Measurements from ENCODE around the gene PLEKHA7.

The PLEKHA7 gene

DNA sequence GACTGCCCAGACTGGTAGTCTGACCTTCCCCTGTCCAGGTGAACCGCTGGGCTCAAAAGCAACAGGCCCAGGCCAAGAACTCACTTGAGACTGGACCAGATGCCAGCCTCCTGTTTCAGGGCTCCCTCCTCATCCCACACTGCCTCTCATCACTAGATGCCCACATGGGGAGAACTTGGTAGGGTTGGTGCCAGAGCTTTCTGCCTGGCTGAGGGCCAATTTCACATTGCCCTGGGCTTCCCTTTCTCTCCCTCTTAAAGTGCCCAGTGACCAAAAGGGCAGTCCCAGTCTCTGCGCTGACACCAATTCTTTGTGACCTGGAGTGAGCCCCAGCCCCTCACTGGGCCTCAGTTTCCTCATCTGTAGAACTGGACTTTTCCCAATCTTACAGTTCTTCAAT is 234.1 kb downstream of the PLEKHA7 start:
- no peaks in the 10 kb centered on the region for H3K36me3 ChIP-seq (ENCODE audit: control insufficient read depth in 2 of 2, insufficient read depth in 2 of 2, low read length in 2 of 2)
- peaks cover 2% of the 10 kb centered on the region for H3K4me1 ChIP-seq (ENCODE audit: control insufficient read depth, insufficient read depth, low read length)
- H3K27ac ChIP-seq (ENCODE audit: low read length): no peak overlapping the region
- H3K9ac ChIP-seq (ENCODE audit: low read length in 2 of 2): no peak overlapping the region
- no peak overlapping the region for H3K4me3 ChIP-seq (ENCODE audit: low read length in 2 of 2)
- no peaks in the 10 kb centered on the region for H3K27me3 ChIP-seq (ENCODE audit: control insufficient read depth in 1 of 2, insufficient read depth in 2 of 2, low read length in 2 of 2)
- no peaks in the 10 kb centered on the region for H3K9me3 ChIP-seq (ENCODE audit: control insufficient read depth in 2 of 2, low read length in 2 of 2)

DNA sequence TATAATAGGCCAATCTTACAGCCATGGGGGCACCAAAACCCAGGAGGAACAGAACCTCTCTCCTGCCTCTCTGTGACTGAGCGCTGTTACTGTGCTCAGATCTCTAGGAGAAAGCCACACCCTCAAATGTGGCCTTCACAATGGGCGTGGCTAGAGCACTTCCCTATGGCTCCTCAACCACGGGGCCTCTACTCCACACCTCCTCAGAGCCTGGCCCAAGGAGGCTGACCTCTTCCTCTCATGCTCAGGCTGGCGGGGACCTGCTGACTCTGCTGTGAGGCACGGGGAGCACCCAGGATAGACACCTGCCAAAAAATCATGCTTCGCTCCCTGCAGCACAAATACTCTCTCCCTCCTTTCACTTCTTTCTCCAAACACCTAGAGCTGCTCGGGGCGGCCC is 234.8 kb downstream of the PLEKHA7 start:
- Histone ChIP-seq H3K9ac (ENCODE audit: low read length in 2 of 2) (no peak overlapping the region), H3K36me3 (ENCODE audit: control insufficient read depth in 2 of 2, insufficient read depth in 2 of 2, low read length in 2 of 2) (no peaks in the 10 kb centered on the region), H3K4me1 (ENCODE audit: control insufficient read depth, insufficient read depth, low read length) (peaks cover 2% of the 10 kb centered on the region), H3K27ac (ENCODE audit: low read length) (no peak overlapping the region), H3K4me3 (ENCODE audit: low read length in 2 of 2) (no peak overlapping the region), H3K9me3 (ENCODE audit: control insufficient read depth in 2 of 2, low read length in 2 of 2) (no peaks in the 10 kb centered on the region), H3K27me3 (ENCODE audit: control insufficient read depth in 1 of 2, insufficient read depth in 2 of 2, low read length in 2 of 2) (no peaks in the 10 kb centered on the region)

DNA sequence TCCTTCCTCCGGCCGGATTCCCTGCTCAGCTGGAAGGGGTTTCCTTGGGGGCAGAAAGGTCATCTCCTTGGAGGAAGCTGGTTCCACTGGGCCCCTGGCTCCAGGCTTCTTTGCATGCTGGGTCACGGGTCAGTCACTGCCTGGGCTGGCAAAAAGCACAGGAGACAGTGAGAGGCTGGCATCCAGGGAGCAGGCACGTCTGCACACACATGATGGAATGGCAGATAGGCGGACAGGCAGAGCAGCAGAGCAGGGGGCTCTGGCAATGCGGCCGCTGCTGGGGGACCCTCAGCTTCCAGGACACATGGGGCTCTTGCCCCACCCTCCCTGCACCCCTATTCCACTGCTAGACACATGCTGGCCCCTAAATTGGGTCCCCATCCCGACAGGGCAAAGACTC is 235.3 kb downstream of the PLEKHA7 start:
- Histone ChIP-seq H3K9me3 (ENCODE audit: control insufficient read depth in 2 of 2, low read length in 2 of 2) (no peaks in the 10 kb centered on the region), H3K27ac (ENCODE audit: low read length) (no peak overlapping the region), H3K4me3 (ENCODE audit: low read length in 2 of 2) (no peak overlapping the region), H3K9ac (ENCODE audit: low read length in 2 of 2) (no peak overlapping the region), H3K4me1 (ENCODE audit: control insufficient read depth, insufficient read depth, low read length) (peaks cover 2% of the 10 kb centered on the region), H3K27me3 (ENCODE audit: control insufficient read depth in 1 of 2, insufficient read depth in 2 of 2, low read length in 2 of 2) (no peaks in the 10 kb centered on the region), H3K36me3 (ENCODE audit: control insufficient read depth in 2 of 2, insufficient read depth in 2 of 2, low read length in 2 of 2) (no peaks in the 10 kb centered on the region)

DNA sequence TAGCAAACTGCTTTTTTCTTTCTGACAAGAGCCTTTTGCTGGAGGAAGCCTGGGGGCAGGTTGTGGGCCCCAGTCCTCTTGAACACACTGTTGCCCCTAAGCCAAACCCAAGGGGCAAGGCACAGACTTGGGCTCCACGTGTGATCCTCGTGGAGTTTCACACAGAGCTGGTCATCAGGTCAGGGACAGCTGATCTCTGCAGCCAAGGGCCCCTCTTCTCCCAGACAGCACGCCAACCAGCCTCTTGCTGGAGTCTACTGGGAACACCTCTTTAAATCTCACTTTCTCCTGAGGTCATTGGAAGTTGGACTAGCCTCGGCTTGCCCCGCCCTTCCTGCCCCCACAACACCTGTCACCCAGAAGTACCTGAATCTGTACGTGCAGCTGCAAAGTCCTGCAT is 235.9 kb downstream of the PLEKHA7 start:
- H3K4me3 ChIP-seq (ENCODE audit: low read length in 2 of 2): no peak overlapping the region
- H3K9me3 ChIP-seq (ENCODE audit: control insufficient read depth in 2 of 2, low read length in 2 of 2): no peaks in the 10 kb centered on the region
- no peaks in the 10 kb centered on the region for H3K36me3 ChIP-seq (ENCODE audit: control insufficient read depth in 2 of 2, insufficient read depth in 2 of 2, low read length in 2 of 2)
- H3K27me3 ChIP-seq (ENCODE audit: control insufficient read depth in 1 of 2, insufficient read depth in 2 of 2, low read length in 2 of 2): no peaks in the 10 kb centered on the region
- peaks cover 2% of the 10 kb centered on the region for H3K4me1 ChIP-seq (ENCODE audit: control insufficient read depth, insufficient read depth, low read length)
- H3K9ac ChIP-seq (ENCODE audit: low read length in 2 of 2): no peak overlapping the region
- H3K27ac ChIP-seq (ENCODE audit: low read length): no peak overlapping the region

DNA sequence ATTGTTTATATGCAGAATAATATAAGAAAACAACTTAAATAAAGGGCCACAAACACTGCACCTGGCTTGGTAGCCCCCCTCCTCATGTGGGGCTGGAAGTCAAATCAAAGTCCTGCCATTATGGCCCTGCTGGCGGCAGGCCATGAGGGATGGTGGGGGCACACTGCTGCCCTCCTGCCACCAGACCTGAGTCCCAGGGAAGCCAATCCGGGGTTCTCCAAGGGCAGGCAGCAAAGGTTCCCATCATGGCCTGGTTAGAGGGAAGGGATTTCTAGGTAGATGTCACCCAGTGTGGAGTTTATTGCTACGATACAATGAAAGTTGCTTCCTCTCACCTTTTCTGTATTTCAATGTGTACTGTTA is 236.6 kb downstream of the PLEKHA7 start:
- Histone ChIP-seq H3K4me3 (ENCODE audit: low read length in 2 of 2) (no peak overlapping the region), H3K9me3 (ENCODE audit: control insufficient read depth in 2 of 2, low read length in 2 of 2) (no peaks in the 10 kb centered on the region), H3K36me3 (ENCODE audit: control insufficient read depth in 2 of 2, insufficient read depth in 2 of 2, low read length in 2 of 2) (no peaks in the 10 kb centered on the region), H3K9ac (ENCODE audit: low read length in 2 of 2) (no peak overlapping the region), H3K4me1 (ENCODE audit: control insufficient read depth, insufficient read depth, low read length) (peaks cover 2% of the 10 kb centered on the region), H3K27ac (ENCODE audit: low read length) (no peak overlapping the region), H3K27me3 (ENCODE audit: control insufficient read depth in 1 of 2, insufficient read depth in 2 of 2, low read length in 2 of 2) (no peaks in the 10 kb centered on the region)

DNA sequence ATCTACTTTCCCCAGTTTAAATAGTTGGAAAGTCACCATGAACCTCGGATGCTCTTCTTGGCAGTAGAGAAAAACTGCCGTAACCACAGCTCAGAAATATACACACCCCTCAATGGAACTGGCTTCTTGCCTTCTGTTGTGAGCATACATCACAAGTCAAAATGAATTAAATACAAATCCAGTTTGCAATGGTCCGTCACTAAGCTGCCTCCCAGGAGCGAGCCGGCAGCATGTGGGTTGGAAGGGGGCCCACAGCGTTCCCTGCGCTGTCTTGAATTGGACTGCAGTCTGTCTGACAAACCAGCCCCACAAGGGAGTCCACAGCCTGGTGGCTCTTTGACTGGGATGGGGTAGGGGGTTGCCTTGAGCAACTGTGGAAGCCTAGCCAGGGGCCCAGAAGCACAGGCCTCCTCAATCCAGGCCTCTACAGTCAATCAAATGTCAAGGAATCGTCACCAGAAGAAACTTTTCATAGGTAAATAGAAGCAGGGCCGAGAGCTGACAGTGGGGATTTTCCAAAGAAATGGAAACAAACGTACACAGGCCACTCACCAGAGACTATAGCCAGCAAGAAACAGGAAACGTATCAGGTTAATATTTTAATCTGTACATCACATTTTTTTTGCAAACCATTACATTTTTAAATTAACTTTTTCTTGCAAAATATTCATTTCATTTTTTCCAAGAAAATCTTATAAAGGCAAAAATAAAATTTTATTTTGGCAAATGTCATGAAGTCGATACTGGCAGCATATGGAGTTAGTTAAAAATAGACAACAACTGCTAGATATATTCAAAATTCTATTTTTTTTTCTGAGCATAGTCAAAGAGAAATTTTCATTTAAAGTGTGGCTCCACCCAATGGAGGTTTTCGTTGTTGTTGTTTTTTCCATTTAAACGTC is 237.3 kb downstream of the PLEKHA7 start:
- H3K27ac ChIP-seq (ENCODE audit: low read length): no peak overlapping the region
- no peaks in the 10 kb centered on the region for H3K9me3 ChIP-seq (ENCODE audit: control insufficient read depth in 2 of 2, low read length in 2 of 2)
- H3K4me3 ChIP-seq (ENCODE audit: low read length in 2 of 2): no peak overlapping the region
- H3K4me1 ChIP-seq (ENCODE audit: control insufficient read depth, insufficient read depth, low read length): peaks cover 2% of the 10 kb centered on the region
- H3K27me3 ChIP-seq (ENCODE audit: control insufficient read depth in 1 of 2, insufficient read depth in 2 of 2, low read length in 2 of 2): no peaks in the 10 kb centered on the region
- H3K36me3 ChIP-seq (ENCODE audit: control insufficient read depth in 2 of 2, insufficient read depth in 2 of 2, low read length in 2 of 2): no peaks in the 10 kb centered on the region
- H3K9ac ChIP-seq (ENCODE audit: low read length in 2 of 2): no peak overlapping the region

DNA sequence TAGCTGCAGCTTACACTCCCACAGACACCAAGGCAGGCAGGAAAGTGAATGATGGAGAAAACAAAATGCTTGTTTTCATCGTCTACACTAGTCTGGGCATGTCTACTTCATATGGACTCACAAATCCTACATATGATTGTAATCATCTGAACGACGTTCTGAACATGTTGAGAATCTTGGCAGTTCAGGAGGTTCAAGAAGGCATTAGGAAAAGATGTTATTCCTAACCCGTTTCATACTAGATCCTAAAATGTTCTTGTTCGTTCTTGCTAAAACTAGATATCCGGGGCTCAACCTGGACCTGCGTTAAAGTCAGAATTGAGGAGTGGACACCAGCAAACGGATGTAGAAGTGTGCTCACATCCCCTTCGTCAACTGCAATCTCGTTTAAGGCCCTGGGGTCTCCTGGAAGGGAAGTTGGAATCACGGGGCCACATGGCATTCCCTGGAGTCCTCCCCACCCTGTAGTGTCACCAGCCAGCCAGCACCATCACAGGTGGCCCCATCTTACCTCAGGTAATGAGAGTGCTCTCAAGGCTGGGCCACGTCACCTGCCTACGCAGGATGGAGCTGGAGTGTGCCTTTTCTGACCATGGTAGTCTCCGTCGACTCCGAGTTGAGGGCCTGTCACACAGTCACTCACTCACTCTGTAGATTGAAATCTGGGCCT is 238.5 kb downstream of the PLEKHA7 start:
- Histone ChIP-seq H3K4me1 (ENCODE audit: control insufficient read depth, insufficient read depth, low read length) (peaks cover 2% of the 10 kb centered on the region), H3K36me3 (ENCODE audit: control insufficient read depth in 2 of 2, insufficient read depth in 2 of 2, low read length in 2 of 2) (no peaks in the 10 kb centered on the region), H3K27ac (ENCODE audit: low read length) (no peak overlapping the region), H3K27me3 (ENCODE audit: control insufficient read depth in 1 of 2, insufficient read depth in 2 of 2, low read length in 2 of 2) (no peaks in the 10 kb centered on the region), H3K9ac (ENCODE audit: low read length in 2 of 2) (no peak overlapping the region), H3K9me3 (ENCODE audit: control insufficient read depth in 2 of 2, low read length in 2 of 2) (no peaks in the 10 kb centered on the region), H3K4me3 (ENCODE audit: low read length in 2 of 2) (no peak overlapping the region)

- Histone ChIP-seq H3K27me3 (ENCODE audit: control insufficient read depth in 1 of 2, insufficient read depth in 2 of 2, low read length in 2 of 2) (no peaks in the 10 kb centered on the region), H3K4me1 (ENCODE audit: control insufficient read depth, insufficient read depth, low read length) (peaks cover 2% of the 10 kb centered on the region), H3K4me3 (ENCODE audit: low read length in 2 of 2) (no peak overlapping the region), H3K9me3 (ENCODE audit: control insufficient read depth in 2 of 2, low read length in 2 of 2) (no peaks in the 10 kb centered on the region), H3K27ac (ENCODE audit: low read length) (no peak overlapping the region), H3K36me3 (ENCODE audit: control insufficient read depth in 2 of 2, insufficient read depth in 2 of 2, low read length in 2 of 2) (no peaks in the 10 kb centered on the region), H3K9ac (ENCODE audit: low read length in 2 of 2) (no peak overlapping the region)
Observed at GRCh38 chr11:16774936-16775613, 239.1 kb downstream of the PLEKHA7 start.

DNA sequence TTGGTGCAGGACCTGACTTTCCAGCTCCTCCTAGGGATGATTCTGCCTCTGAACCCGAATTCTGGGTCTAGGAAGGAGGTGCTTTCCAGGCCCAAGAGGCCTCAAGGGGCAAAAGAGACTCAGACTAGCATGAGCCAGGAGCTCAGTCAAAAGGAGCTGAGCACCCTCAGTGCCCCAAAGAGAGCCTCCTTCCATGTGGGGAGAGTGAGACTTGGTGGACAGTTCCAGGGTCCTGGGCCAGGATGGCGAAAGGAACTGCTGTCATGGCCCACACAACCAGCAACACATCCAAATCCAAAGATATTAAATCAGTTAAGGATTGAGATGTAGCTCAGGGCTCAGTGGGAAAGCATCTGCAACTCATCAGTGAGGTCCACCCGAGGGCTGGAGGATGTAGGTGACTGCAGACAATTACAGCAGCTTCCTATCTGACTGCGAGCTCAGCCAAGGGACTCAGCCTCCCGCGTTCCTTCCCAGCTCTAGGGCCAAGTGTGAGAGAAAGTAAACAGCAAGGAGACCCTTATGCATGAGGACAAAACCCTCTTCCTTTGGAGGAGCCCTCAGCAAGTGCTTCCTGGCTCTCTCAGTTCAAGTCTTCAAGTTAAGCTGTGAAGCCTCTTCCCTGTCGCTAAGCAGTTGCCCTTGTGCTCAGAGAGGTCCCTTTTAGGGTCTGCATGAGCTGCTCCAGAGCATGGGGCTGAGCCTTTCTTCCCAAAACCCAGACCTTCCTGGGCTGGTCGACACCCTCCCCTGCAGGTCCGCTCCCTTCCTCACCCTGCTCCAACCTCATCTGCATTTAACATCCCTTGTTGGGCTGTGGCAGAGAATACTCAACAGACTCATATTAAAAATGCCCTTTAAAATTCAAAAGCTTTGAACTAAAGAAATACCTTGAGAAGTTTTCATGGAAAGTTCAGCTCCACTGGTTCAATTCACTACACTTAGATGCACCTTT is 240.0 kb downstream of the PLEKHA7 start:
- no peak overlapping the region for H3K4me3 ChIP-seq (ENCODE audit: low read length in 2 of 2)
- no peaks in the 10 kb centered on the region for H3K27me3 ChIP-seq (ENCODE audit: control insufficient read depth in 1 of 2, insufficient read depth in 2 of 2, low read length in 2 of 2)
- no peaks in the 10 kb centered on the region for H3K36me3 ChIP-seq (ENCODE audit: control insufficient read depth in 2 of 2, insufficient read depth in 2 of 2, low read length in 2 of 2)
- H3K9me3 ChIP-seq (ENCODE audit: control insufficient read depth in 2 of 2, low read length in 2 of 2): no peaks in the 10 kb centered on the region
- H3K4me1 ChIP-seq (ENCODE audit: control insufficient read depth, insufficient read depth, low read length): peaks cover 2% of the 10 kb centered on the region
- no peak overlapping the region for H3K27ac ChIP-seq (ENCODE audit: low read length)
- no peak overlapping the region for H3K9ac ChIP-seq (ENCODE audit: low read length in 2 of 2)

DNA sequence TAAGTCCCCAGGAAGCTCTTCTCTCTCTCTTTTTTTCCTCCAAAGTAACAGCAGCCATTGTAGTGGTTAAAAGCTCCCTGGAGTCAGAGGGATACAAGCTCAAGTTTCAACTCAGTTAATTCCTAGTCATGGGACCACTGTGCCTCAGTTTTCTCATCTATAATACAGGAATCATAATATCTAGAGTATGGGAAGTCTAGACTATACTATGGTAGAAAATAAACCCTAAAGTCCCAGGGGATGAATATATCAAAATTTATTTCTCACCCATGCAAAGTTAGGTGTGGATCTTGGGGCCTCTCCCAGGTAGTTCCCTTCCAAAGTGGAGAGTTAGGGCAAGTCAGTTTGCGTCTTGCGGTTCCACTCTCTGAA is 242.1 kb downstream of the PLEKHA7 start:
- no peaks in the 10 kb centered on the region for H3K9me3 ChIP-seq (ENCODE audit: control insufficient read depth in 2 of 2, low read length in 2 of 2)
- H3K36me3 ChIP-seq (ENCODE audit: control insufficient read depth in 2 of 2, insufficient read depth in 2 of 2, low read length in 2 of 2): no peaks in the 10 kb centered on the region
- H3K27me3 ChIP-seq (ENCODE audit: control insufficient read depth in 1 of 2, insufficient read depth in 2 of 2, low read length in 2 of 2): no peaks in the 10 kb centered on the region
- H3K4me3 ChIP-seq (ENCODE audit: low read length in 2 of 2): no peak overlapping the region
- H3K4me1 ChIP-seq (ENCODE audit: control insufficient read depth, insufficient read depth, low read length): peaks cover 2% of the 10 kb centered on the region
- no peak overlapping the region for H3K27ac ChIP-seq (ENCODE audit: low read length)
- H3K9ac ChIP-seq (ENCODE audit: low read length in 2 of 2): no peak overlapping the region

All from stomach smooth muscle (tissue), 2 donors.